Cortex of kidney (tissue), 1 donor: ENCODE measurements around the gene EPHB1.
"Not testable (repeated sequence)": the region's sequence is repeated elsewhere in the genome, so short reads cannot be mapped to it uniquely, and the experiment has no call there.

Experiments
- DNase-seq: peaks from one replicate; lab custom pipeline; 2025; lab: John Stamatoyannopoulos, UW

EPHB1 gene

GRCh38 chr3:135000465-135000864, 205.4 kb downstream of the EPHB1 start:
- DNase-seq = no peak

- not testable (repeated sequence) for DNase-seq
Measured at GRCh38 chr3:135005616-135006015, 210.6 kb downstream of the EPHB1 start.

GRCh38 chr3:135007607-135008006, 212.5 kb downstream of the EPHB1 start:
- DNase-seq = no peak

GRCh38 chr3:135008326-135008725, 213.3 kb downstream of the EPHB1 start:
- no peak for DNase-seq

DNA sequence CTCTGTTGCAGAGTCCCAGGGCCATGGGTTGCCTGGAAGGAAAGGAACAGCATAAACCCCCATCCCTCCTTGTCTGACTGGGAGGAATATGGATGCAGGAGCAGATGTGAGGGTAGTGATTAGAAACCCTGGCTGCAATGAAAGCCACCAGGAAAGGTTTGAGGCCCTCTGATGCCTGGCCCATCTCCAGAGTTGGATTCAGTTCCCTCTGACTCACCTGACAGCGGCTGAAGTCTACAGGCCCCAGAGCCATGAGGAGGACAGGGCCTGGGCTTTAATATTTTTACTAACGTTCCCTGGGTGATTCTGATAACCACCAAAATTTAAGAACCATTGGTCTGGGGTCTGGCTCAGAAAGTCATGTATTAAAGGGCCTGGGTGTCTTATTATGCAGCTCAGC, 214.0 kb downstream of the EPHB1 start:
- DNase-seq = no peak

DNA sequence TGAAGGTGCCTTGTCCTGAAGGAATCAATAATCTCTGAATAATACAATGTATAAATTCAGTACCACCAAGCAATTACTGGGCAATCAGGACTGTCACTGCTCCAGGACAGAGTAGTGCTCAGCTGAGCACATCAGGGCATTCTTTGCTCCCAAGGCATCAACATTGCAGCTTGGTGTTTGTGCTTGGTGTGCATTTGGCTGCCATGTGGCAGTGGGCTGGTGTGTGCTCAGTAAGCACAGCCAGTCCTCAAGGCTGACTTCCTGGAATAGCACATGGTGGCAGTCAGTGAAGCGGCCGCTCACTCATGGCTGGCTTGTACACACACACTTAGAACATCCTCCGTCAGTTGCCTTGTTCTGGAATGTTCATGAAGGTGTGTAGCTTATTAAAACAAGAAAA, 217.0 kb downstream of the EPHB1 start:
- no peak for DNase-seq

DNA sequence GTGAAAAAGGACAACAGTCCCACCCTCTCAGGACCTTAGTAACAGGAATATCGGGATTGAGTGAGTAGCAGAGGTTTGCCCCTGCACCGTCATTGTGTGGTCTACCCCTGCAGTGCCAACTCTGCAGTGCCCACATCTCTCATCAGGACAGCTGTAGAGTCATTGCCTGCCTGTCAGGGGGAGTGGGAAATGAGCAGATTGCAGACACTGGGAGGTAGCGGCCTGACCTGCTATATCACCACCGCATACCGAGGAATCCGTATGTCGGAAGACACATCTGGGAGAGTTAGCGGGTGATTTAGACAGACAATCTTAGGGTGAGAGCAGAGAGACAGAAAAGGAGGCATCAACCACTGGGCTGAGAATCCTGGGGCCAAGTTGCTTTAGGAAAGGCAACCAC, 218.1 kb downstream of the EPHB1 start:
- DNase-seq = no peak

- DNase-seq = no peak
Measured at GRCh38 chr3:135014566-135014965, 219.5 kb downstream of the EPHB1 start.

- DNase-seq = no peak
Measured at GRCh38 chr3:135017003-135017893, 222.2 kb downstream of the EPHB1 start.

DNA sequence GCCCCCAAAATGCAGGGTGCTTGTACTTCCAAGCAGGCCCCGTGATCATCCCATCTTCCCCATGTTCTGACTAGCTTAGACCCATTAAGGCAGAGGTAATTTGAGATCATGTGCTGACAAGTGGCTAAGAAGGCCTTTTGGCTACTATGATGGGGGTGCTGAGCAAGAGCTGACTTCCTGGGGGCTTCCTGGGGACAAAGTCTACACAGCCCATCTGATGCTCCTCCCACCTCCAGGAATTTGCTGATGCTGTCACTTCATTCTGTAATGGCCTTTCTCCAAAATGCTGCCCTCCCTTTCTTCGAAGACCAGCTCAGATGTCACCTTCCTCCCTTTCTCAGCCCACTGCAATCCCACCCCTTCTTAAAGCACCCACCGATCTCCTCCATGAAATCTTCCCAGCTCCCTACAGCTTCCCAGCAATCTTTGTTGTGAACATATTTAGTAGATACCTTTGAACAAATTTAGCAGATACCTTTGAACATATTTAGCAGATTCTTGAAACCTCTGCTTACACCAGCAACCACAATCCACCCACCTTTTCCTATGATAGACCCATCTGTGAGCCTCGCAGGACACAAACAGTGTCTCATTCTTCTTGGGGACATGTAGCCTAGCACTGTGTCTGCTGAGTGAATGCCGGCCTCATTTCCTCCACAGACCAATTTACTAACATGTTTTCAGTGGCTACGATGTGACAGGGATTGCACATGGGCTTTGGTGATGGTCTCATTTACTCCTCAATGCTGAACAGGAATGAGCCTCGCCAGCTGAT, 223.3 kb downstream of the EPHB1 start:
- no peak for DNase-seq

GRCh38 chr3:135020181-135020580, 225.1 kb downstream of the EPHB1 start:
- no peak for DNase-seq

- no peak for DNase-seq
Measured at GRCh38 chr3:135023996-135024658, 229.1 kb downstream of the EPHB1 start.

DNA sequence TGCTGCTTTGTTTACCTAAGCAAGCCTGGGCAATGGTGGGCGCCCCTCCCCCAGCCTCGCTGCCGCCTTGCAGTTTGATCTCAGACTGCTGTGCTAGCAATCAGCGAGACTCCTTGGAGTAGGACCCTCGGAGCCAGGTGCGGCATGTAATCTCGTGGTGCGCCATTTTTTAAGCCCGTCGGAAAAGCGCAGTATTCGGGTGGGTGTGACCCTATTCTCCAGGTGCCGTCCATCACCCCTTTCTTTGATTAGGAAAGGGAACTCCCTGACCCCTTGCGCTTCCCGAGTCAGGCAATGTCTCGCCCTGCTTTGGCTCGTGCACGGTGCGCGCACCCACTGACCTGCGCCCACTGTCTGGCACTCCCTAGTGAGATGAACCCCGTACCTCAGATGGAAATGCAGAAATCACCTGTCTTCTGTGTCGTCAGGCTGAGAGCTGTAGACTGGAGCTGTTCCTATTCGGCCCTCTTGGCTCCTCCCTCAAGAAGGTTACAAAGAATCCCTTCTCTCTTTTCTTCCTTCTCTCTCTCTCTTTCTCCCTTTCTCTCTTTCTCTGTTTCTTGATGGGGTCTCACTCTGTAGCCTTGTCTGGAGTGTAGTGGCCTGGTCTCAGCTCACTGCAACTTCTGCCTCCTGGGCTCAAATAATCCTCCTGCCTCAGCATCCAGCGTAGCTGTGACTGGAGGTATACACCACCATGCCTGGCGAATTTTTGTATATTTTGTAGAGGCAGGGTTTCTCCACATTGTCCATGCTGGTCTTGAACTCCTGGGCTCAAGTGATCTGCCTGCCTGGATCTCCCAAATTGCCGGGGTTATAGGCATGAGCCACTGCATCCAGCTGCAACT, 235.9 kb downstream of the EPHB1 start:
- not testable (repeated sequence) for DNase-seq

- no peak for DNase-seq
Measured at GRCh38 chr3:135033737-135034136, 238.7 kb downstream of the EPHB1 start.

- DNase-seq = no peak
Measured at GRCh38 chr3:135034291-135034768, 239.3 kb downstream of the EPHB1 start.

DNA sequence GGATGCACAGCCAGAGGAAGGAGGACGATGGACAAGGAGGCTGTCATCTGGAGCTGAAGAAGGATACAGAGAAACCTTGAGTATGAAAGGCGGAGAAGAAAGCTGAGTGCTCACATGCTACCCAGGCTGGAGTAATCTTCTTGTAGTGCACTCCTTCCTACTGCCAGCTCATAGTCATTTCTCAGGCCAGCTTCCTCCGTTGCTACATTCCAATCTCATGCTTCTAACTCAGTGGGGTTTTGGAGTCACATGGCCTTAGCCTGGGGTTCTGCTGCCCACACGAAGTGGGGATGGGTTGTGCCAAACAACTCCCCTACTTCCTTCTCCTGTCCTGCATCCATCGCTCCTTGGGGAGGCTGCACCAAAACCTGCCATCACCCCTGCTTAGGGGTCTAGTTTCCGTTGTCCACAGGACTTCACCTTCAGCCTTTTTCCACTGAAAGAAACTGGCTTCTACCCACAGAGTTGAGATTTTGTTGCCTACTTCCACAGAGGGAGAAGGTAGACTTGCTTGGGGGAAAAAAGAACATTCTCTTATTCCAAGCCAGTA, 239.9 kb downstream of the EPHB1 start:
- DNase-seq = no peak

GRCh38 chr3:135038186-135038585, 243.1 kb downstream of the EPHB1 start:
- no peak for DNase-seq

- not testable (repeated sequence) for DNase-seq
Measured at GRCh38 chr3:135039536-135039935, 244.5 kb downstream of the EPHB1 start.

- DNase-seq = no peak
Measured at GRCh38 chr3:135040321-135041240, 245.5 kb downstream of the EPHB1 start.

DNA sequence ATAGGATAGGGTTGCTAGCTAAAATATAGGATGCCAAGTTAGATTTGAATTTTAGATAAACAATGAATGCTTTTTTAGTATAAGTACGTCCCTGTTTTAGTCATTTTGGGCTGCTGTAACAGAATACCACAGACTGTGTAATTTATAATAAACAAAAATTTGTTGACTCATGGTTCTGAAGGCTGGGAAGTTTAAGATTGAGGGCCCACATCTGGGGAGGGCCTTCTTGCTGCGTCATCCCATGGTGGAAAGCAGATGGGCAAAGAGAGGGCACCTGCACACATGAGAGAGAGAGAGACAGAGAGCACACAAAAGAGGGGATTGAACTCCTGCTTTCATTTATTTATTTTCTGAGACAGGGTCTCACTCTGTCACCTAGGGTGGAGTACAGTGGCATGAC, 246.5 kb downstream of the EPHB1 start:
- no peak for DNase-seq
